ENCODE results near the gene ATP5F1D.

Gene ATP5F1D

GRCh38 chr19:1220976-1221903 lies 20.3 kb upstream of the ATP5F1D start:
- DNase-seq, result no peak

GRCh38 chr19:1221904-1222255 lies 19.7 kb upstream of the ATP5F1D start:
- DNase-seq, result no peak

GRCh38 chr19:1222394-1222793 lies 19.2 kb upstream of the ATP5F1D start:
- no peak for DNase-seq

GRCh38 chr19:1223018-1223855 lies 18.3 kb upstream of the ATP5F1D start:
- DNase-seq, result no peak

GRCh38 chr19:1224047-1224825 lies 17.3 kb upstream of the ATP5F1D start:
- no peak for DNase-seq

- DNase-seq, result no peak
Observed at GRCh38 chr19:1224847-1225246, 16.7 kb upstream of the ATP5F1D start.

- no peak for DNase-seq
Observed at GRCh38 chr19:1225440-1226226, 15.9 kb upstream of the ATP5F1D start.

GRCh38 chr19:1226227-1226518 lies 15.4 kb upstream of the ATP5F1D start:
- no peak for DNase-seq

GRCh38 chr19:1226522-1227303 lies 14.8 kb upstream of the ATP5F1D start:
- DNase-seq, result no peak

- no peak for DNase-seq
Observed at GRCh38 chr19:1227304-1228054, 14.1 kb upstream of the ATP5F1D start.

GRCh38 chr19:1228161-1228957 lies 13.2 kb upstream of the ATP5F1D start:
- no peak for DNase-seq

GRCh38 chr19:1229056-1229923 lies 12.3 kb upstream of the ATP5F1D start:
- no peak for DNase-seq

GRCh38 chr19:1229924-1230782 lies 11.4 kb upstream of the ATP5F1D start:
- DNase-seq, result no peak

GRCh38 chr19:1230783-1231489 lies 10.6 kb upstream of the ATP5F1D start:
- DNase-seq, result no peak

- no peak for DNase-seq
Observed at GRCh38 chr19:1231729-1232637, 9.6 kb upstream of the ATP5F1D start.

GRCh38 chr19:1232652-1233072 lies 8.9 kb upstream of the ATP5F1D start:
- no peak for DNase-seq
